Gastroesophageal sphincter (tissue), 3 donors: ENCODE data around the gene ANKRD31.

Source experiments
- POLR2A ChIP-seq, 2 donors: fragments of 450-650 bp; IDR thresholded peaks; one replicate each; pipeline ENCODE4 v1.6.1; 2017; ENCODE audit warnings: antibody characterized with exemption in 2 of 2, mild to moderate bottlenecking in 2 of 2, moderate library complexity in 1 of 2
- POLR2AphosphoS5 ChIP-seq: sonication (generic); formaldehyde crosslinking; IDR thresholded peaks from one replicate; pipeline ENCODE4 v1.6.1; 2017; ENCODE audit warnings: antibody characterized with exemption
- TF ChIP-seq, protein P1 (sequence below), 4 experiments: fragments of 200-600 bp in 2 of 4; fragments of 450-650 bp in 2 of 4; sonication (generic) in 1 of 4; IDR thresholded peaks; one replicate each; pipeline ENCODE4 v1.5.1; 2017 to 2019; ENCODE audit warnings: antibody characterized with exemption in 4 of 4, mild to moderate bottlenecking in 2 of 4, moderate library complexity in 2 of 4

- TF ChIP-seq POLR2AphosphoS5 (no peak), POLR2A (IDR thresholded peaks at IDR 0.05) (no peak)
- TF ChIP-seq, protein P1, sequence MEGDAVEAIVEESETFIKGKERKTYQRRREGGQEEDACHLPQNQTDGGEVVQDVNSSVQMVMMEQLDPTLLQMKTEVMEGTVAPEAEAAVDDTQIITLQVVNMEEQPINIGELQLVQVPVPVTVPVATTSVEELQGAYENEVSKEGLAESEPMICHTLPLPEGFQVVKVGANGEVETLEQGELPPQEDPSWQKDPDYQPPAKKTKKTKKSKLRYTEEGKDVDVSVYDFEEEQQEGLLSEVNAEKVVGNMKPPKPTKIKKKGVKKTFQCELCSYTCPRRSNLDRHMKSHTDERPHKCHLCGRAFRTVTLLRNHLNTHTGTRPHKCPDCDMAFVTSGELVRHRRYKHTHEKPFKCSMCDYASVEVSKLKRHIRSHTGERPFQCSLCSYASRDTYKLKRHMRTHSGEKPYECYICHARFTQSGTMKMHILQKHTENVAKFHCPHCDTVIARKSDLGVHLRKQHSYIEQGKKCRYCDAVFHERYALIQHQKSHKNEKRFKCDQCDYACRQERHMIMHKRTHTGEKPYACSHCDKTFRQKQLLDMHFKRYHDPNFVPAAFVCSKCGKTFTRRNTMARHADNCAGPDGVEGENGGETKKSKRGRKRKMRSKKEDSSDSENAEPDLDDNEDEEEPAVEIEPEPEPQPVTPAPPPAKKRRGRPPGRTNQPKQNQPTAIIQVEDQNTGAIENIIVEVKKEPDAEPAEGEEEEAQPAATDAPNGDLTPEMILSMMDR (IDR thresholded peaks at IDR 0.05): no peak
Measured at GRCh38 chr5:75058986-75059535, 177.6 kb downstream of the ANKRD31 start.
